ENCODE results near the gene RHOT2. TPM values are rescaled to one million over a fixed set of nuclear protein-coding genes. Genes with fewer than 3 reads are reported as not detected.

Gene RHOT2
- total and polyA plus RNA-seq, 7 experiments from 2014 or later, result 32.7 to 232 (median 177) TPM

GRCh38 chr16:678858-679813 lies 11.2 kb downstream of the RHOT2 start:
- H3K27me3 ChIP-seq (ENCODE audit: control insufficient read depth in 2 of 2, insufficient read depth in 2 of 2, low read length in 2 of 2), result no peaks in the 10 kb centered on the region
- H3K36me3 Mint-ChIP-seq, result peaks cover 0 to 9% (median 0%) of the 10 kb centered on the region in 5 donors
- intact Hi-C loops (cut with micrococcal nuclease), result loop anchor here (1.0 to 2.0 kb wide), 5 partner anchors 11 to 43 kb away; partner anchors contain the start of genes METTL26 (in 1 of the 2), RHOT2 (in 1 of the 2) and WDR90 (in 1 of the 2)

GRCh38 chr16:679814-680624 lies 12.1 kb downstream of the RHOT2 start, which contains the start of gene STUB1:
STUB1 (plus strand) TSS chr16:680410; CDS start chr16:680526, 116 bp downstream.
- ChIA-PET POLR2A (interaction anchor here (0.8 to 3.8 kb wide), 10 partner anchors 10 to 111 kb away, joined by 3 to 34 read pairs (median 5); partner anchors contain the start of genes METTL26, RHOT2 and WDR24), CTCF (no interaction called here)
- ATAC-seq, result peak; percentile 81
- Histone ChIP-seq H3K27ac (ENCODE audit: low read depth, low read length) (peak within 1 kb of the TSS; percentile 79), H3K4me3 (ENCODE audit: low read length) (peak within 1 kb of the TSS; percentile 71), H3K4me1 (ENCODE audit: control insufficient read depth in 2 of 2, insufficient read depth in 2 of 2, low read length in 2 of 2) (peaks cover 7 to 19% of the 10 kb centered on the region in 2 donors), H3K27me3 (ENCODE audit: control insufficient read depth in 2 of 2, insufficient read depth in 2 of 2, low read length in 2 of 2) (no peaks in the 10 kb centered on the region), H3K36me3 (ENCODE audit: control insufficient read depth in 2 of 3, insufficient read depth in 3 of 3, low read length in 3 of 3) (peaks cover 0 to 24% (median 12%) of the 10 kb centered on the region in 3 experiments), H3K9me3 (ENCODE audit: control insufficient read depth in 2 of 3, low read length in 3 of 3) (no peaks in the 10 kb centered on the region)
- peaks cover 0 to 9% (median 0%) of the 10 kb centered on the region in 5 donors for H3K36me3 Mint-ChIP-seq
- intact Hi-C loops (cut with micrococcal nuclease), result loop anchor here (1.0 to 5.0 kb wide), 11 partner anchors 10 to 1285 kb away; partner anchors contain the start of genes FAM234A (in 1 of the 2), LMF1 (in 1 of the 2), METTL26 (in 1 of the 2) and RHOT2 (in 1 of the 2)
- peak; percentile 72 to 96 (median 81) for DNase-seq
- no peaks in the 10 kb centered on the region for H3K9me3 Mint-ChIP-seq
- peak within 1 kb of the TSS in 7 of 9 donors; percentile 62 to 89 (median 83) for H3K27ac Mint-ChIP-seq
- peaks cover 10 to 33% (median 22%) of the 10 kb centered on the region in 7 donors for H3K4me1 Mint-ChIP-seq
- peak within 1 kb of the TSS; percentile 71 to 89 (median 84) for H3K4me3 Mint-ChIP-seq
- H3K27me3 Mint-ChIP-seq, result peaks cover 0 to 4% (median 0%) of the 10 kb centered on the region in 5 donors

More at GRCh38 chr16:678858-679813, 11.2 kb downstream of the RHOT2 start:
- peaks cover 0 to 7% (median 0%) of the 10 kb centered on the region in 5 donors for H3K27me3 Mint-ChIP-seq
- peak overlapping the region; percentile 71 to 89 (median 84) for H3K4me3 Mint-ChIP-seq
- peaks cover 10 to 33% (median 23%) of the 10 kb centered on the region in 7 donors for H3K4me1 Mint-ChIP-seq
- H3K27ac Mint-ChIP-seq, result peak overlapping the region in 7 of 9 donors; percentile 56 to 93 (median 69)
- CTCF ChIA-PET, result interaction anchor here (0.8 kb wide), 1 partner anchor 11 kb away, joined by 4 read pairs; the partner anchor contains the start of gene RHOT2
- peak in 4 of 9 donors; percentile 41 to 65 (median 47) for DNase-seq
- Histone ChIP-seq H3K4me3 (ENCODE audit: low read length) (peak overlapping the region; percentile 51), H3K27ac (ENCODE audit: low read depth, low read length) (peak overlapping the region; percentile 26), H3K4me1 (ENCODE audit: control insufficient read depth in 2 of 2, insufficient read depth in 2 of 2, low read length in 2 of 2) (peaks cover 5 to 17% of the 10 kb centered on the region in 2 donors), H3K36me3 (ENCODE audit: control insufficient read depth in 2 of 3, insufficient read depth in 3 of 3, low read length in 3 of 3) (peaks cover 0 to 28% (median 12%) of the 10 kb centered on the region in 3 experiments), H3K9me3 (ENCODE audit: control insufficient read depth in 2 of 3, low read length in 3 of 3) (no peaks in the 10 kb centered on the region)
- POLR2A ChIA-PET, result interaction anchor here (0.7 to 2.1 kb wide), 5 partner anchors 11 to 36 kb away, joined by 3 to 11 read pairs (median 4); partner anchors contain the start of genes RHOT2, WDR24 and WDR90
- ATAC-seq, result peak; percentile 6
- no peaks in the 10 kb centered on the region for H3K9me3 Mint-ChIP-seq

- no peaks in the 10 kb centered on the region for H3K27me3 Mint-ChIP-seq
- H3K27ac ChIP-seq (ENCODE audit: low read depth, low read length), result peak overlapping the region; percentile 79
- ChIA-PET CTCF (no interaction called here), POLR2A (interaction anchor here (0.8 to 3.8 kb wide), 10 partner anchors 9 to 112 kb away, joined by 3 to 34 read pairs (median 5); partner anchors contain the start of genes METTL26, RHOT2 and WDR24)
- H3K36me3 Mint-ChIP-seq, result peaks cover 0 to 9% (median 0%) of the 10 kb centered on the region in 5 donors
- H3K27me3 ChIP-seq (ENCODE audit: control insufficient read depth in 2 of 2, insufficient read depth in 2 of 2, low read length in 2 of 2), result no peaks in the 10 kb centered on the region
- peaks cover 10 to 33% (median 18%) of the 10 kb centered on the region in 7 donors for H3K4me1 Mint-ChIP-seq
- H3K4me3 Mint-ChIP-seq, result peak overlapping the region; percentile 64 to 86 (median 80)
- intact Hi-C loops (cut with micrococcal nuclease), result loop anchor here (1.0 to 5.0 kb wide), 6 partner anchors 10 to 1284 kb away; partner anchors contain the start of genes FAM234A (in 1 of the 2), LMF1 (in 1 of the 2), RPS2 (in 1 of the 2) and UQCC4 (in 1 of the 2)
- H3K4me1 ChIP-seq (ENCODE audit: control insufficient read depth in 2 of 2, insufficient read depth in 2 of 2, low read length in 2 of 2), result peaks cover 9 to 25% of the 10 kb centered on the region in 2 donors
- H3K9me3 ChIP-seq (ENCODE audit: control insufficient read depth in 2 of 3, low read length in 3 of 3), result no peaks in the 10 kb centered on the region
- no peaks in the 10 kb centered on the region for H3K9me3 Mint-ChIP-seq
- H3K36me3 ChIP-seq (ENCODE audit: control insufficient read depth in 2 of 3, insufficient read depth in 3 of 3, low read length in 3 of 3), result peaks cover 0 to 24% (median 12%) of the 10 kb centered on the region in 3 experiments
- peak overlapping the region; percentile 71 for H3K4me3 ChIP-seq (ENCODE audit: low read length)
- DNase-seq (no peak), ATAC-seq (no peak)
- H3K27ac Mint-ChIP-seq, result peak overlapping the region in 4 of 9 donors; percentile 16 to 81 (median 40)
Measured at GRCh38 chr16:680625-680945, 12.7 kb downstream of the RHOT2 start.

GRCh38 chr16:680967-681745 lies 13.2 kb downstream of the RHOT2 start:
- H3K36me3 ChIP-seq (ENCODE audit: control insufficient read depth in 2 of 3, insufficient read depth in 3 of 3, low read length in 3 of 3), result peaks cover 0 to 30% (median 12%) of the 10 kb centered on the region in 3 experiments
- no peak for DNase-seq
- intact Hi-C loops (cut with micrococcal nuclease), result loop anchor here (1.0 to 5.0 kb wide), 6 partner anchors 9 to 1284 kb away; partner anchors contain the start of genes FAM234A (in 1 of the 2), LMF1 (in 1 of the 2), RPS2 (in 1 of the 2) and UQCC4 (in 1 of the 2)
- ChIA-PET CTCF (no interaction called here), POLR2A (interaction anchor here (0.9 to 3.8 kb wide), 11 partner anchors 8 to 112 kb away, joined by 3 to 34 read pairs (median 4); partner anchors contain the start of genes MCRIP2, METRN, RHOT2 and WDR24)
- ATAC-seq, result no peak
- no peaks in the 10 kb centered on the region for H3K27me3 ChIP-seq (ENCODE audit: control insufficient read depth in 2 of 2, insufficient read depth in 2 of 2, low read length in 2 of 2)
- Mint-ChIP-seq H3K4me3 (peak overlapping the region; percentile 64 to 84 (median 74)), H3K36me3 (peaks cover 0 to 9% (median 0%) of the 10 kb centered on the region in 5 donors), H3K4me1 (peaks cover 10 to 33% (median 18%) of the 10 kb centered on the region in 7 donors), H3K27ac (peak overlapping the region in 5 of 9 donors; percentile 51 to 81 (median 66)), H3K9me3 (no peaks in the 10 kb centered on the region), H3K27me3 (no peaks in the 10 kb centered on the region)
- peak overlapping the region; percentile 79 for H3K27ac ChIP-seq (ENCODE audit: low read depth, low read length)
- no peaks in the 10 kb centered on the region for H3K9me3 ChIP-seq (ENCODE audit: control insufficient read depth in 2 of 3, low read length in 3 of 3)
- peak overlapping the region; percentile 71 for H3K4me3 ChIP-seq (ENCODE audit: low read length)
- H3K4me1 ChIP-seq (ENCODE audit: control insufficient read depth in 2 of 2, insufficient read depth in 2 of 2, low read length in 2 of 2), result peaks cover 9 to 27% of the 10 kb centered on the region in 2 donors

- Mint-ChIP-seq H3K4me1 (peaks cover 10 to 31% (median 18%) of the 10 kb centered on the region in 7 donors), H3K36me3 (peaks cover 0 to 9% (median 0%) of the 10 kb centered on the region in 5 donors), H3K27me3 (no peaks in the 10 kb centered on the region), H3K9me3 (no peaks in the 10 kb centered on the region), H3K4me3 (peak overlapping the region; percentile 68 to 87 (median 74)), H3K27ac (peak overlapping the region in 5 of 9 donors; percentile 55 to 81 (median 66))
- intact Hi-C loops (cut with micrococcal nuclease), result loop anchor here (2.0 to 5.0 kb wide), 4 partner anchors 289 to 1283 kb away; partner anchors contain the start of genes FAM234A (in 1 of the 2), LMF1 (in 1 of the 2), RPS2 (in 1 of the 2) and UQCC4 (in 1 of the 2)
- ChIA-PET POLR2A (interaction anchor here (0.9 to 3.8 kb wide), 8 partner anchors 8 to 40 kb away, joined by 3 to 34 read pairs (median 7); partner anchors contain the start of genes MCRIP2, METRN, RHOT2 and WDR24), CTCF (no interaction called here)
- peak overlapping the region; percentile 12 for H3K27ac ChIP-seq (ENCODE audit: low read depth, low read length)
- H3K36me3 ChIP-seq (ENCODE audit: control insufficient read depth in 2 of 3, insufficient read depth in 3 of 3, low read length in 3 of 3), result peaks cover 0 to 37% (median 12%) of the 10 kb centered on the region in 3 experiments
- H3K4me3 ChIP-seq (ENCODE audit: low read length), result no peak overlapping the region
- no peaks in the 10 kb centered on the region for H3K27me3 ChIP-seq (ENCODE audit: control insufficient read depth in 2 of 2, insufficient read depth in 2 of 2, low read length in 2 of 2)
- DNase-seq, result no peak
- ATAC-seq, result no peak
- peaks cover 9 to 27% of the 10 kb centered on the region in 2 donors for H3K4me1 ChIP-seq (ENCODE audit: control insufficient read depth in 2 of 2, insufficient read depth in 2 of 2, low read length in 2 of 2)
- H3K9me3 ChIP-seq (ENCODE audit: control insufficient read depth in 2 of 3, low read length in 3 of 3), result no peaks in the 10 kb centered on the region
Measured at GRCh38 chr16:681746-682427, 14.0 kb downstream of the RHOT2 start.

Data from naive thymus-derived CD4-positive, alpha-beta T cell (primary cell).